ENCODE measurements around the gene MED13L.

Gene MED13L

GRCh38 chr12:116201359-116201758, 76.1 kb downstream of the MED13L start:
- DNase-seq: no peak
- H3K9me3 Mint-ChIP-seq: no peaks in the 10 kb centered on the region
- peaks cover 55% of the 10 kb centered on the region for H3K4me1 Mint-ChIP-seq
- H3K4me3 Mint-ChIP-seq: no peak overlapping the region
- no peak overlapping the region for H3K27ac Mint-ChIP-seq
- peaks cover 10% of the 10 kb centered on the region for H3K36me3 Mint-ChIP-seq (ENCODE audit: low read depth)
- H3K27me3 Mint-ChIP-seq (ENCODE audit: low read depth, poor library complexity): no peaks in the 10 kb centered on the region
- TF ChIP-seq CTCF (IDR thresholded peaks at IDR 0.05): no peak

DNA sequence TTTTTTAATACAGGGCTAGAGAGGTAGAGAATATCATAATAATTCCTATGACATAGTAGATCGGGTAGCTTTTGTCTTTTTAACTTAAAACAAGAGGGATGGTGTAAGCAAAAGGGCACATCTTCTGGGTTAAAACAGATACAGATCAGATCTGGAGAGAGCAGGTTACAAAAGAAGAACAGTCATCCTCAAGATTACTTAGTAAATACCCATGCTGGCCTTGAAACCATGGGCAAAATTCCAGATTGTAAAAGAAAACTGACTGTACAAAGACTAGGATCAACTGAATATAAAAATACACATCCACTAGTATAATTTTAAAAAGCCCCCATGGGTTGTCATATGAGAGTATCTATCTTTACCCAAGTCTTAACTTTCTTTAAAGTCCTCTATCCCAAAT, 76.7 kb downstream of the MED13L start:
- H3K9me3 Mint-ChIP-seq: no peaks in the 10 kb centered on the region
- H3K4me1 Mint-ChIP-seq: peaks cover 61% of the 10 kb centered on the region
- no peak overlapping the region for H3K27ac Mint-ChIP-seq
- no peak overlapping the region for H3K4me3 Mint-ChIP-seq
- TF ChIP-seq CTCF (IDR thresholded peaks at IDR 0.05): no peak
- no peak for DNase-seq
- H3K27me3 Mint-ChIP-seq (ENCODE audit: low read depth, poor library complexity): no peaks in the 10 kb centered on the region
- peaks cover 10% of the 10 kb centered on the region for H3K36me3 Mint-ChIP-seq (ENCODE audit: low read depth)

GRCh38 chr12:116199160-116199706, 78.3 kb downstream of the MED13L start:
- DNase-seq: no peak
- H3K36me3 Mint-ChIP-seq (ENCODE audit: low read depth): no peaks in the 10 kb centered on the region
- H3K4me1 Mint-ChIP-seq: peaks cover 69% of the 10 kb centered on the region
- H3K27ac Mint-ChIP-seq: no peak overlapping the region
- no peak for TF ChIP-seq CTCF (IDR thresholded peaks at IDR 0.05)
- no peaks in the 10 kb centered on the region for H3K9me3 Mint-ChIP-seq
- H3K4me3 Mint-ChIP-seq: no peak overlapping the region
- H3K27me3 Mint-ChIP-seq (ENCODE audit: low read depth, poor library complexity): no peaks in the 10 kb centered on the region

DNA sequence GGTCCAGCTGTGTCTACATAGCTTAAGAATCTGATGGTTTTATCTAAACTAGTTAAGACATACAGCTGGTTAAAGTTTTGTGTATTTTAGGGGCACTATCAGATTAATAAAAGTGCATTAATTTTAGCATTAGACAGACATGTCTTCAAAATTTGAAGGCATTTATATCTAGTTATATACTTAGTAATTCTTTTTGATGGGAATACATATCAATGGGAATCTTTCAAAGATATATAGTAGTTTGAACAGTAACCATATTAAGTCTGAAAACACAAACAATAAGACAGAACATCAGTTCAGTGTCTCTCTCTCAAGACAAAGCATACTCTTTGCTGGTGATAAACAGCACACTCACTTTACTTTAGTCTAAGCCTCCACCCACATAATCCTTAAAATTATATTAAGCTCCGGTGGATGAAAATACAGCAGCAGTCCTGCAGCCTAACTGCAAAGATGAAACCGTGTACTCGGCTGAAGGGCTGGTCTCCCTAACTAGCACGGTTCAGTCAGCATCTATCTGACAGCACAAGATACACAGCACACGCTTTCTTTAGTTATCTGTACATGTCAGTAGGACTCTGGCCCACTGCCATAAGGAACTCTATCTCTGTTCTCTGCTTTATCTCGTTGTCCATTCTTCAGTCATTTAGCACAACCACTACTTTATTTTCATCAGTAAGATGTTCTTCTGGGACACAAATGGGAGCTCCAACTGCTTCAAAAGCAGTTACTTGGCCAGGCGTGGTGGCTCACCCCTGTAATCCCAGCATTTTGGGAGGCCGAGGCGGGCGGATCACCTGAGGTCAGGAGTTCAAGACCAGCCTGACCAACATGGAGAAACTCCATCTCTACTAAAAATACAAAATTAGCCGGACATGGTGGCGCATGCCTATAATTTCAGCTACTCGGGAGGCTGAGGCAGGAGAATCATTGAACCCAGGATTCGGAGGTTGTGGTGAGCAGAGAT, 80.5 kb downstream of the MED13L start:
- H3K4me3 Mint-ChIP-seq: no peak overlapping the region
- H3K27me3 Mint-ChIP-seq (ENCODE audit: low read depth, poor library complexity): no peaks in the 10 kb centered on the region
- H3K27ac Mint-ChIP-seq: peak overlapping the region; percentile 79
- H3K36me3 Mint-ChIP-seq (ENCODE audit: low read depth): no peaks in the 10 kb centered on the region
- no peak for DNase-seq
- H3K9me3 Mint-ChIP-seq: no peaks in the 10 kb centered on the region
- TF ChIP-seq CTCF (IDR thresholded peaks at IDR 0.05): no peak
- peaks cover 66% of the 10 kb centered on the region for H3K4me1 Mint-ChIP-seq

- Mint-ChIP-seq H3K36me3 (ENCODE audit: low read depth) (no peaks in the 10 kb centered on the region), H3K9me3 (no peaks in the 10 kb centered on the region), H3K27me3 (ENCODE audit: low read depth, poor library complexity) (no peaks in the 10 kb centered on the region), H3K27ac (no peak overlapping the region), H3K4me3 (no peak overlapping the region), H3K4me1 (peaks cover 66% of the 10 kb centered on the region)
- TF ChIP-seq CTCF (IDR thresholded peaks at IDR 0.05): no peak
- no peak for DNase-seq
Measured at GRCh38 chr12:116196226-116196625, 81.3 kb downstream of the MED13L start.

All from nephron progenitor cell (in vitro differentiated cells).